ENCODE results near the gene ATXN2. TPM values are rescaled to one million over a fixed set of nuclear protein-coding genes. Genes with fewer than 3 reads are reported as not detected.

The ATXN2 gene
- polyA plus RNA-seq, 1 experiment, result 19.1 TPM

- POLR2A ChIA-PET, result no interaction called here
- no peak for DNase-seq (ENCODE audit: low read depth, low spot score)
- Histone ChIP-seq H3K27ac (ENCODE audit: low read depth, low read length) (no peak overlapping the region), H3K4me3 (ENCODE audit: low read depth, low read length) (no peak overlapping the region), H3K9me3 (ENCODE audit: control insufficient read depth, insufficient read depth, low read length) (no peaks in the 10 kb centered on the region), H3K27me3 (ENCODE audit: control insufficient read depth, insufficient read depth, low read length) (no peaks in the 10 kb centered on the region)
- CTCF ChIA-PET, result interaction anchor here (0.5 to 2.2 kb wide), 3 partner anchors 14 to 28 kb away, joined by 3 to 7 read pairs (median 4); no protein-coding TSS in a partner anchor
- peak; percentile 11; the same call in 1 of the 2 replicates for TF ChIP-seq CTCF (IDR thresholded peaks at IDR 0.05; ENCODE audit: low read depth, low read length)
Measured at GRCh38 chr12:111424793-111425251, 174.3 kb downstream of the ATXN2 start.

GRCh38 chr12:111424189-111424792, 174.8 kb downstream of the ATXN2 start:
- POLR2A ChIA-PET, result interaction anchor here (0.7 kb wide), 1 partner anchor 10 kb away, joined by 4 read pairs; no protein-coding TSS in a partner anchor
- Histone ChIP-seq H3K27me3 (ENCODE audit: control insufficient read depth, insufficient read depth, low read length) (no peaks in the 10 kb centered on the region), H3K4me3 (ENCODE audit: low read depth, low read length) (no peak overlapping the region), H3K9me3 (ENCODE audit: control insufficient read depth, insufficient read depth, low read length) (no peaks in the 10 kb centered on the region), H3K27ac (ENCODE audit: low read depth, low read length) (no peak overlapping the region)
- no peak for DNase-seq (ENCODE audit: low read depth, low spot score)
- CTCF ChIA-PET, result interaction anchor here (0.9 to 2.2 kb wide), 3 partner anchors 27 to 28 kb away, joined by 4 to 7 read pairs (median 4); no protein-coding TSS in a partner anchor
- no peak for TF ChIP-seq CTCF (IDR thresholded peaks at IDR 0.05; ENCODE audit: low read depth, low read length)

- CTCF ChIA-PET, result interaction anchor here (0.7 kb wide), 1 partner anchor 24 kb away, joined by 3 read pairs; no protein-coding TSS in a partner anchor
- no peak for DNase-seq (ENCODE audit: low read depth, low spot score)
- H3K9me3 ChIP-seq (ENCODE audit: control insufficient read depth, insufficient read depth, low read length), result no peaks in the 10 kb centered on the region; the same call in 1 of the 2 replicates
- POLR2A ChIA-PET, result no interaction called here
- no peaks in the 10 kb centered on the region for H3K27me3 ChIP-seq (ENCODE audit: control insufficient read depth, insufficient read depth, low read length)
- no peak for TF ChIP-seq CTCF (IDR thresholded peaks at IDR 0.05; ENCODE audit: low read depth, low read length)
- no peak overlapping the region for H3K27ac ChIP-seq (ENCODE audit: low read depth, low read length)
- no peak overlapping the region for H3K4me3 ChIP-seq (ENCODE audit: low read depth, low read length)
Measured at GRCh38 chr12:111420494-111420893, 178.6 kb downstream of the ATXN2 start.

- Histone ChIP-seq H3K4me3 (ENCODE audit: low read depth, low read length) (no peak overlapping the region), H3K27ac (ENCODE audit: low read depth, low read length) (no peak overlapping the region), H3K27me3 (ENCODE audit: control insufficient read depth, insufficient read depth, low read length) (no peaks in the 10 kb centered on the region), H3K9me3 (ENCODE audit: control insufficient read depth, insufficient read depth, low read length) (no peaks in the 10 kb centered on the region; the same call in 1 of the 2 replicates)
- DNase-seq (ENCODE audit: low read depth, low spot score), result no peak
- ChIA-PET CTCF (interaction anchor here (1.3 kb wide), 1 partner anchor 23 kb away, joined by 3 read pairs; no protein-coding TSS in a partner anchor), POLR2A (no interaction called here)
- no peak for TF ChIP-seq CTCF (IDR thresholded peaks at IDR 0.05; ENCODE audit: low read depth, low read length)
Measured at GRCh38 chr12:111419784-111420183, 179.3 kb downstream of the ATXN2 start.

GRCh38 chr12:111418594-111418880, 180.6 kb downstream of the ATXN2 start:
- Histone ChIP-seq H3K9me3 (ENCODE audit: control insufficient read depth, insufficient read depth, low read length) (no peaks in the 10 kb centered on the region; the same call in 1 of the 2 replicates), H3K27ac (ENCODE audit: low read depth, low read length) (no peak overlapping the region), H3K4me3 (ENCODE audit: low read depth, low read length) (no peak overlapping the region), H3K27me3 (ENCODE audit: control insufficient read depth, insufficient read depth, low read length) (no peaks in the 10 kb centered on the region)
- TF ChIP-seq CTCF (IDR thresholded peaks at IDR 0.05; ENCODE audit: low read depth, low read length), result no peak
- POLR2A ChIA-PET, result no interaction called here
- no peak for DNase-seq (ENCODE audit: low read depth, low spot score)
- CTCF ChIA-PET, result interaction anchor here (1.3 kb wide), 1 partner anchor 22 kb away, joined by 3 read pairs; no protein-coding TSS in a partner anchor

Measured in AG04450 (cell line).